Measurements from ENCODE around the gene LTBR. TPM values are rescaled to one million over a fixed set of nuclear protein-coding genes. Genes with fewer than 3 reads are reported as not detected.

The LTBR gene
- total RNA-seq, 2 experiments from 2014 or later: 0.38 to 0.67 TPM

- Mint-ChIP-seq H3K4me3 (no peak overlapping the region), H3K36me3 (ENCODE audit: low read depth) (no peaks in the 10 kb centered on the region), H3K4me1 (ENCODE audit: low read depth) (peaks cover 38% of the 10 kb centered on the region), H3K27me3 (no peaks in the 10 kb centered on the region), H3K9me3 (no peaks in the 10 kb centered on the region), H3K27ac (no peak overlapping the region)
- no peak overlapping the region for H3K27ac ChIP-seq (ENCODE audit: low read depth in 1 of 2, low read length in 2 of 2)
- TF ChIP-seq, protein P1, sequence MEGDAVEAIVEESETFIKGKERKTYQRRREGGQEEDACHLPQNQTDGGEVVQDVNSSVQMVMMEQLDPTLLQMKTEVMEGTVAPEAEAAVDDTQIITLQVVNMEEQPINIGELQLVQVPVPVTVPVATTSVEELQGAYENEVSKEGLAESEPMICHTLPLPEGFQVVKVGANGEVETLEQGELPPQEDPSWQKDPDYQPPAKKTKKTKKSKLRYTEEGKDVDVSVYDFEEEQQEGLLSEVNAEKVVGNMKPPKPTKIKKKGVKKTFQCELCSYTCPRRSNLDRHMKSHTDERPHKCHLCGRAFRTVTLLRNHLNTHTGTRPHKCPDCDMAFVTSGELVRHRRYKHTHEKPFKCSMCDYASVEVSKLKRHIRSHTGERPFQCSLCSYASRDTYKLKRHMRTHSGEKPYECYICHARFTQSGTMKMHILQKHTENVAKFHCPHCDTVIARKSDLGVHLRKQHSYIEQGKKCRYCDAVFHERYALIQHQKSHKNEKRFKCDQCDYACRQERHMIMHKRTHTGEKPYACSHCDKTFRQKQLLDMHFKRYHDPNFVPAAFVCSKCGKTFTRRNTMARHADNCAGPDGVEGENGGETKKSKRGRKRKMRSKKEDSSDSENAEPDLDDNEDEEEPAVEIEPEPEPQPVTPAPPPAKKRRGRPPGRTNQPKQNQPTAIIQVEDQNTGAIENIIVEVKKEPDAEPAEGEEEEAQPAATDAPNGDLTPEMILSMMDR (IDR thresholded peaks at IDR 0.05): no peak
- H3K36me3 ChIP-seq (ENCODE audit: insufficient read depth, low read length): no peaks in the 10 kb centered on the region
- no peaks in the 10 kb centered on the region for H3K27me3 ChIP-seq (ENCODE audit: control insufficient read depth in 1 of 2, insufficient read depth in 2 of 2, low read length in 2 of 2)
- peaks cover 33% of the 10 kb centered on the region for H3K4me1 ChIP-seq (ENCODE audit: insufficient read depth, low read length)
- ATAC-seq (ENCODE audit: poor library complexity): no peak
- DNase-seq: peak in 1 of 14 experiments; percentile 15
- no peak overlapping the region for H3K4me3 ChIP-seq (ENCODE audit: low read length)
- ChIA-PET CTCF (interaction anchor here (0.9 to 1.2 kb wide), 2 partner anchors 21 to 27 kb away, joined by 3 read pairs; no protein-coding TSS in a partner anchor), POLR2A (interaction anchor here (11.1 kb wide), 1 partner anchor 20 kb away, joined by 203 read pairs; the partner anchor contains the start of gene TAPBPL)
- no peaks in the 10 kb centered on the region for H3K9me3 ChIP-seq (ENCODE audit: control insufficient read depth in 1 of 2, insufficient read depth in 1 of 2, low read length in 2 of 2)
- intact Hi-C loops (cut with DNase I, micrococcal nuclease): no loop called here
Observed at GRCh38 chr12:6438345-6438744, 54.4 kb downstream of the LTBR start.

DNA sequence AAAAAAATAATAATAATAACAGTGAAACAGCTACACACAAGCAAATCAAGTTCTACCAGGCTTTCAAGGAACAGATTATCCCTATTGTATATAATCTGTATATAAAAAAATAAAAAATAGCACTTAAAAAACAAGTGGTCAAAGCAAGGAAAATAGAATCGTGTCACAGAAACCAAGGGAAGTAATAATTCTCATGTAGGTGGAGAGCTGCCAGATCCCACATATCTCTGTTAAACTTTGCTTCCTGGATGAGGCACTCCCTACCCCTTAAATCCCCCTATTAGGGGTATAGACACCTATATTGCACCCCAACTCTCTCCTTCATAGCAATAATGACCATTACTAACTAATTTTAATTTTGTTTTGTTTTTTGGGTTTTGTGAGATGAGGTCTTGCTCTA, 56.4 kb downstream of the LTBR start:
- H3K4me1 Mint-ChIP-seq (ENCODE audit: low read depth): peaks cover 38% of the 10 kb centered on the region
- Histone ChIP-seq H3K4me1 (ENCODE audit: insufficient read depth, low read length) (peaks cover 32% of the 10 kb centered on the region), H3K27ac (ENCODE audit: low read depth in 1 of 2, low read length in 2 of 2) (no peak overlapping the region), H3K9me3 (ENCODE audit: control insufficient read depth in 1 of 2, insufficient read depth in 1 of 2, low read length in 2 of 2) (no peaks in the 10 kb centered on the region), H3K36me3 (ENCODE audit: insufficient read depth, low read length) (no peaks in the 10 kb centered on the region), H3K27me3 (ENCODE audit: control insufficient read depth in 1 of 2, insufficient read depth in 2 of 2, low read length in 2 of 2) (no peaks in the 10 kb centered on the region), H3K4me3 (ENCODE audit: low read length) (no peak overlapping the region)
- no peak overlapping the region for H3K4me3 Mint-ChIP-seq
- DNase-seq (no peak), ATAC-seq (ENCODE audit: poor library complexity) (no peak)
- no peak overlapping the region for H3K27ac Mint-ChIP-seq
- TF ChIP-seq, protein P1 (IDR thresholded peaks at IDR 0.05): no peak
- no peaks in the 10 kb centered on the region for H3K27me3 Mint-ChIP-seq
- H3K9me3 Mint-ChIP-seq: no peaks in the 10 kb centered on the region
- intact Hi-C loops (cut with DNase I, micrococcal nuclease): no loop called here
- H3K36me3 Mint-ChIP-seq (ENCODE audit: low read depth): peaks cover 9% of the 10 kb centered on the region
- ChIA-PET CTCF (interaction anchor here (1.0 kb wide), 1 partner anchor 97 kb away, joined by 3 read pairs; no protein-coding TSS in a partner anchor), POLR2A (interaction anchor here (2.2 to 11.1 kb wide), 2 partner anchors 18 to 30 kb away, joined by 11 to 203 read pairs; partner anchors contain the start of genes TAPBPL and VAMP1)

Other genes starting within 250 kb of the LTBR start
- gene CD9, start 183.8 kb upstream of the LTBR start, total RNA-seq: under 1 TPM; 0.36 to 0.66 TPM
- not detected for gene PLEKHG6, start 73.5 kb upstream of the LTBR start, total RNA-seq
- 10 to 100 TPM; 16.3 to 19.2 TPM for gene TNFRSF1A, start 42.1 kb upstream of the LTBR start, total RNA-seq
- 1 to 10 TPM; 1.1 to 2.0 TPM for gene SCNN1A, start 8.6 kb upstream of the LTBR start, total RNA-seq
- 10 to 100 TPM; 42.7 to 46.1 TPM for gene CD27, start 60.8 kb downstream of the LTBR start, total RNA-seq
- gene TAPBPL, start 67.9 kb downstream of the LTBR start, total RNA-seq: 10 to 100 TPM; 14.7 to 15.8 TPM
- gene VAMP1, start 86.5 kb downstream of the LTBR start, total RNA-seq: 10 to 100 TPM; 84.8 to 87.7 TPM
- 10 to 100 TPM; 15.1 to 16.7 TPM for gene MRPL51, start 109.1 kb downstream of the LTBR start, total RNA-seq
- gene NCAPD2, start 109.9 kb downstream of the LTBR start, total RNA-seq: 10 to 100 TPM; 13.7 to 14.9 TPM
- 100 to 1,000 TPM; 498 to 508 TPM for gene GAPDH, start 150.4 kb downstream of the LTBR start, total RNA-seq
- gene IFFO1, start 171.9 kb downstream of the LTBR start, total RNA-seq: 10 to 100 TPM; 21.6 to 21.9 TPM
- 10 to 100 TPM; 75.3 to 76.8 TPM for gene NOP2, start 184.1 kb downstream of the LTBR start, total RNA-seq
- gene CHD4, start 223.2 kb downstream of the LTBR start, total RNA-seq: 100 to 1,000 TPM; 288 to 292 TPM

Data from CD4-positive, alpha-beta T cell (primary cell).